ENCODE results near the gene GINS2. TPM values are rescaled to one million over a fixed set of nuclear protein-coding genes. Genes with fewer than 3 reads are reported as not detected.

The GINS2 gene
- total RNA-seq, 2 experiments from 2014 or later, result 59.9 to 62.9 TPM

- ChIA-PET POLR2A (interaction anchor here (0.6 kb wide), 1 partner anchor 303 kb away, joined by 3 read pairs; no protein-coding TSS in a partner anchor), CTCF (interaction anchor here (1.0 to 7.0 kb wide), 20 partner anchors 8 to 347 kb away, joined by 3 to 84 read pairs (median 6); no protein-coding TSS in a partner anchor)
- Mint-ChIP-seq H3K4me1 (ENCODE audit: low read depth) (peaks cover 9% of the 10 kb centered on the region), H3K4me3 (no peak overlapping the region), H3K27me3 (no peaks in the 10 kb centered on the region), H3K27ac (no peak overlapping the region), H3K9me3 (peaks cover 6% of the 10 kb centered on the region), H3K36me3 (ENCODE audit: low read depth) (no peaks in the 10 kb centered on the region)
- no peak for TF ChIP-seq CTCF (IDR thresholded peaks at IDR 0.05)
- intact Hi-C loops (cut with micrococcal nuclease), result loop anchor here (5.0 to 10.0 kb wide), 2 partner anchors 44 to 322 kb away; no protein-coding TSS in a partner anchor
- no peak for DNase-seq
- ATAC-seq, result no peak
Observed at GRCh38 chr16:85716680-85717038, 27.9 kb upstream of the GINS2 start.

- intact Hi-C loops (cut with micrococcal nuclease), result loop anchor here (5.0 to 10.0 kb wide), 2 partner anchors 44 to 321 kb away; no protein-coding TSS in a partner anchor
- Mint-ChIP-seq H3K27ac (no peak overlapping the region), H3K36me3 (ENCODE audit: low read depth) (no peaks in the 10 kb centered on the region), H3K4me1 (ENCODE audit: low read depth) (peaks cover 9% of the 10 kb centered on the region), H3K4me3 (no peak overlapping the region), H3K9me3 (peaks cover 6% of the 10 kb centered on the region), H3K27me3 (no peaks in the 10 kb centered on the region)
- no peak for DNase-seq
- ATAC-seq, result no peak
- CTCF ChIA-PET, result interaction anchor here (0.7 to 7.0 kb wide), 18 partner anchors 7 to 347 kb away, joined by 3 to 84 read pairs (median 4); partner anchors contain the start of gene C16orf74
- POLR2A ChIA-PET, result interaction anchor here (0.9 to 1.3 kb wide), 2 partner anchors 7 to 42 kb away, joined by 3 read pairs; no protein-coding TSS in a partner anchor
- TF ChIP-seq CTCF (IDR thresholded peaks at IDR 0.05), result no peak
Observed at GRCh38 chr16:85716022-85716679, 27.4 kb upstream of the GINS2 start.

GRCh38 chr16:85715169-85716021, 26.6 kb upstream of the GINS2 start:
- H3K36me3 Mint-ChIP-seq (ENCODE audit: low read depth), result no peaks in the 10 kb centered on the region
- no peak overlapping the region for H3K27ac Mint-ChIP-seq
- POLR2A ChIA-PET, result interaction anchor here (0.9 to 1.3 kb wide), 2 partner anchors 8 to 41 kb away, joined by 3 read pairs; no protein-coding TSS in a partner anchor
- ATAC-seq (no peak), DNase-seq (no peak)
- H3K9me3 Mint-ChIP-seq, result peaks cover 6% of the 10 kb centered on the region
- no peak for TF ChIP-seq CTCF (IDR thresholded peaks at IDR 0.05)
- peaks cover 9% of the 10 kb centered on the region for H3K4me1 Mint-ChIP-seq (ENCODE audit: low read depth)
- H3K27me3 Mint-ChIP-seq, result no peaks in the 10 kb centered on the region
- CTCF ChIA-PET, result interaction anchor here (0.7 to 7.0 kb wide), 13 partner anchors 11 to 346 kb away, joined by 3 to 84 read pairs (median 4); partner anchors contain the start of gene C16orf74
- intact Hi-C loops (cut with micrococcal nuclease), result loop anchor here (5.0 to 10.0 kb wide), 2 partner anchors 43 to 321 kb away; no protein-coding TSS in a partner anchor
- H3K4me3 Mint-ChIP-seq, result no peak overlapping the region

DNA sequence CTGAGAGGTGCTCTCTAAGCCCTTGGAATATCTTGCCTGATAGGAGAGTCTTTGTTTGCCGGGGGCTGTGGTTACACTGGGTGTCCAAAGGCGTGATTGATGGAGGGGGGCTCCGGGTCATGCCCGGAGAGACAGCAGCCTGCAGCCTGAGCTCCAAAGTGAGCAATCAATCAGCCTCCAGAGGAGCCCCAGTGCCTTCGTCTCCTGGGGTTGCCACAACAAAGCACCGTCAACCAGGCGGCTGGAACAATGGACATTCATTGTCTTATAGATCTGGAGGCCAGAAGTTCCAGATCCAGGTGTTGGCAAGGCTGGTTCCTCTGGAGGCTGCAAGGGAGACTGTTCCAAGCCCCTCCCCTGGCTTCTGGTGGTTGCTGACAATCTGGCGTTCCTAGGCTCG, 24.0 kb upstream of the GINS2 start:
- POLR2A ChIA-PET, result no interaction called here
- no peak for TF ChIP-seq CTCF (IDR thresholded peaks at IDR 0.05)
- Mint-ChIP-seq H3K36me3 (ENCODE audit: low read depth) (no peaks in the 10 kb centered on the region), H3K9me3 (peaks cover 6% of the 10 kb centered on the region), H3K4me3 (no peak overlapping the region), H3K27ac (no peak overlapping the region), H3K4me1 (ENCODE audit: low read depth) (peaks cover 9% of the 10 kb centered on the region), H3K27me3 (no peaks in the 10 kb centered on the region)
- intact Hi-C loops (cut with micrococcal nuclease), result loop anchor here (10.0 kb wide), 1 partner anchor 318 kb away; no protein-coding TSS in a partner anchor
- DNase-seq (no peak), ATAC-seq (no peak)
- CTCF ChIA-PET, result interaction anchor here (1.0 kb wide), 1 partner anchor 297 kb away, joined by 3 read pairs; no protein-coding TSS in a partner anchor

Measured in activated CD8-positive, alpha-beta T cell treated with anti-CD3 and anti-CD28 coated beads for 36 hours (primary cell).